Activated CD4-positive, alpha-beta T cell treated with anti-CD3 and anti-CD28 coated beads for 24 hours (primary cell): ENCODE results near the gene CPEB2.

ENCODE experiments used
- DNase-seq, 2 donors: peaks; one replicate each; pipeline ENCODE4 v3.0.0-alpha.2; 2020; ENCODE audit warnings: low read depth in 2 of 2

CPEB2 gene

DNA sequence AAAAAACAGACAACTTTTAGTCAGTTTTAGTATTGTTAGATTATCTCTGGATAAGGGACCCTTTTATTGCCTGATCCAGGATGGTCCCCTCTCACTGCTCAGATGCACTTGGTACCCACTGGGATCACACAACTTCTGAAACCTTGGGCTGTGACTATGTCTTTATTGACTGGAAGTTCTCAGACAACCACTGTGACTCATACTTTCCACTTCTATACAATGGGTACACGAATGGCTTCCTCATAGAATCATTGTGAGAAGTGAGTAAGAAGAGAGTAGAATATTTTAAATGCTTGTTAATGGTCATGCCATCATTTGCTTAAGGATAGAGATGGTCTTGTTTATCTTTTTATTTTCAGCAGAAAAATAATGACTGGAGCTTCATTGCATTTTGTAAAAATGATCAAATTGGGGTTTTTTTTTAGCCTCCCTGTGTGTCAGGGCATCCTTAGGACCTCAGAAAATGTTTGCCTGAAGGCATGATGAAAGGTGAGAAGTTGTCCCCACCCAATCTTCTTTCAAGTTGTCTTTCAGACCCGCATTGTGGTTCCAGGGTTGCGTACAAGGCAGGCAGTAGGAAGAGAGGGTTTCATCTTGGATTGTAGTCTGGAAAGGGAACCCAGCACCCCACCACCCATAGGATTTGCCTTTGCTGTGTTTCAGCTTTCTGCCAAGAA lies 115.1 kb downstream of the CPEB2 start:
- no peak for DNase-seq

DNA sequence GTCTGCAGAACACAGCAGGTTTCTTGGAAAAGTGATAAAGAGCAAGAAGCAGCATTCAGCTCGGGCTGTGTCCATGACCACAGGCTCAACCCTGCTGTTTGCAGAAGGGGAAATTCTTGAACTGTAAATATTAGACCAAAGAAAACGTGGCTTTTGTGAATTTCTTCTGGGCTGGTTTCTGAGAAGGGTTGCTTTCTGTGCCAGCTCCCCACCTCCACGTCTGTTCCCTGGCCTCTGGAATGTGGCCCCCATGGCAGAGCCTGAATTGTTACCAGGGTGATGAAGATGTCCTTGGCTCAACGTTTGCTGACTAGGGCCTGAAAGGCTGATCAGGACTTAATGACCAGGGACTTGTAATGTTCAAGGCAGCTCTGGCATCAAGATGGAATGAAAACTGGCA lies 116.0 kb downstream of the CPEB2 start:
- no peak for DNase-seq
